Karpas-422 (cell line): Measurements from ENCODE around the gene FEZF1. TPM values are rescaled to one million over a fixed set of nuclear protein-coding genes. Genes with fewer than 3 reads are reported as not detected.

Experiments
- DNase-seq: peaks from one replicate; pipeline ENCODE4 v3.0.0-alpha.2; 2015
- H2AFZ ChIP-seq: fragments of 200-600 bp; sonication (generic); 2 replicates; pipeline ENCODE4 v1.6.1; 2014; ENCODE audit warnings: antibody characterized with exemption, low read length, mixed read lengths
- H3K27ac ChIP-seq: fragments of 200-600 bp; sonication (generic); 2 replicates; pipeline ENCODE4 v1.5.1; 2014; ENCODE audit warnings: mild to moderate bottlenecking, low read length, moderate library complexity
- H3K27me3 ChIP-seq: fragments of 200-600 bp; sonication (generic); 2 replicates; pipeline ENCODE4 v1.6.1; 2014; ENCODE audit warnings: low read length, mixed read lengths
- H3K36me3 ChIP-seq: fragments of 200-600 bp; sonication (generic); 2 replicates; pipeline ENCODE4 v1.6.1; 2014; ENCODE audit warnings: low read length, mixed read lengths; ENCODE audit not compliant: insufficient read depth
- H3K4me1 ChIP-seq: fragments of 200-600 bp; sonication (generic); 2 replicates; pipeline ENCODE4 v1.6.1; 2014; ENCODE audit warnings: mild to moderate bottlenecking, low read length, mixed read lengths
- H3K4me2 ChIP-seq: fragments of 200-600 bp; sonication (generic); 2 replicates; pipeline ENCODE4 v1.6.1; 2014; ENCODE audit warnings: low read length, low read depth, mild to moderate bottlenecking; ENCODE audit not compliant: poor library complexity, severe bottlenecking
- H3K4me3 ChIP-seq: fragments of 200-600 bp; sonication (generic); 2 replicates; pipeline ENCODE4 v1.5.1; 2014; ENCODE audit warnings: mild to moderate bottlenecking, antibody characterized with exemption, low read length, mixed read lengths
- H3K79me2 ChIP-seq: fragments of 200-600 bp; sonication (generic); 2 replicates; pipeline ENCODE4 v1.6.1; 2014; ENCODE audit warnings: mild to moderate bottlenecking, low read length, mixed read lengths
- H3K9ac ChIP-seq: fragments of 200-600 bp; sonication (generic); 2 replicates; pipeline ENCODE4 v1.6.0; 2014; ENCODE audit warnings: low read length
- H3K9me2 ChIP-seq: fragments of 200-600 bp; sonication (generic), shearing (Covaris generic); replicated peaks from 2 replicates; pipeline ENCODE4 v1.6.0; 2014; ENCODE audit warnings: mild to moderate bottlenecking, low read length, moderate library complexity; ENCODE audit not compliant: insufficient read depth
- H3K9me3 ChIP-seq: fragments of 300-700, 200-600 bp; sonication (generic); 2 replicates; pipeline ENCODE4 v1.6.1; 2014; ENCODE audit warnings: low read length, mixed read lengths
- H4K20me1 ChIP-seq: fragments of 200-600 bp; sonication (generic); 2 replicates; pipeline ENCODE4 v1.6.1; 2014; ENCODE audit warnings: mild to moderate bottlenecking, antibody characterized with exemption, low read length, low read depth; ENCODE audit not compliant: insufficient read depth
- total RNA-seq: library from RNA; depleted of rRNA; stranded (reverse); fragments of >200 nt; shearing (Covaris generic); gene quantifications from 2 replicates; pipeline ENCODE4 v1.2.3, GENCODE V29; 2014; ENCODE audit warnings: low replicate concordance; rRNA removed

FEZF1 gene
- total RNA-seq, 1 experiment from 2014 or later, result not detected

- no peaks in the 10 kb centered on the region for H3K27me3 ChIP-seq
- H3K27ac ChIP-seq, result no peak overlapping the region
- no peaks in the 10 kb centered on the region for H3K79me2 ChIP-seq
- no peaks in the 10 kb centered on the region for H3K9me2 ChIP-seq
- H3K36me3 ChIP-seq, result no peaks in the 10 kb centered on the region
- no peak for DNase-seq
- no peak overlapping the region for H3K4me3 ChIP-seq
- no peak overlapping the region for H3K9ac ChIP-seq
- H3K4me2 ChIP-seq, result no peak overlapping the region
- no peaks in the 10 kb centered on the region for H4K20me1 ChIP-seq
- no peaks in the 10 kb centered on the region for H3K9me3 ChIP-seq
- H2AFZ ChIP-seq, result no peak overlapping the region
- H3K4me1 ChIP-seq, result no peaks in the 10 kb centered on the region
These were observed 43.1 kb downstream of the FEZF1 start for GRCh38 chr7:122261442-122261841.

- Histone ChIP-seq H3K79me2 (no peaks in the 10 kb centered on the region), H3K9me3 (no peaks in the 10 kb centered on the region), H4K20me1 (no peaks in the 10 kb centered on the region), H3K4me3 (no peak overlapping the region), H3K4me2 (no peak overlapping the region), H3K27me3 (no peaks in the 10 kb centered on the region), H2AFZ (no peak overlapping the region), H3K36me3 (no peaks in the 10 kb centered on the region), H3K4me1 (no peaks in the 10 kb centered on the region), H3K9ac (no peak overlapping the region), H3K9me2 (no peaks in the 10 kb centered on the region), H3K27ac (no peak overlapping the region)
- DNase-seq, result no peak
These were observed 43.5 kb downstream of the FEZF1 start for GRCh38 chr7:122261016-122261415.

DNA sequence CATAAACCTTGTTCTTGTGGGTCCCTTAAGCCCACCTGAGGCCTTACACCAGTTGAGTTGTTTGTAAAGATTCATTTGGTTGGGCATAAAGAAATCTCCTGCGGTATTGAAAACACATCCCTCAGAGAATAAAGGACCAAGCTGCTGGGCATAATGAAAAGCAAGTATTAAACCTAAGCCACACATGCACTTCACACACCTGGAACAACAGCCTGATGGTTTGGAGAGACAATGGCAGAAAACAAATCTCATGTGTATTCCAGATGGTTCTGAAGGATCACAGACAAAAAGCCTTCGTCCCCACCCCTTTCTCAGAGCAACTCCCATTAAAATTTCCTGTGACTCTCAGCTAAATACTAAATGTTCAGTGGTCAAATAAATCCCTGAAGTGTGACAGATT is 44.2 kb downstream of the FEZF1 start:
- no peak for DNase-seq
- Histone ChIP-seq H3K4me3 (no peak overlapping the region), H3K4me1 (no peaks in the 10 kb centered on the region), H3K79me2 (no peaks in the 10 kb centered on the region), H3K36me3 (no peaks in the 10 kb centered on the region), H3K9me3 (no peaks in the 10 kb centered on the region), H3K27ac (no peak overlapping the region), H4K20me1 (no peaks in the 10 kb centered on the region), H3K9ac (no peak overlapping the region), H2AFZ (no peak overlapping the region), H3K27me3 (no peaks in the 10 kb centered on the region), H3K9me2 (no peaks in the 10 kb centered on the region), H3K4me2 (no peak overlapping the region)

- H3K4me2 ChIP-seq, result no peak overlapping the region
- no peaks in the 10 kb centered on the region for H4K20me1 ChIP-seq
- no peaks in the 10 kb centered on the region for H3K9me3 ChIP-seq
- no peaks in the 10 kb centered on the region for H3K4me1 ChIP-seq
- H3K27me3 ChIP-seq, result no peaks in the 10 kb centered on the region
- H3K27ac ChIP-seq, result no peak overlapping the region
- H3K9me2 ChIP-seq, result no peaks in the 10 kb centered on the region
- H3K79me2 ChIP-seq, result no peaks in the 10 kb centered on the region
- H3K9ac ChIP-seq, result no peak overlapping the region
- no peaks in the 10 kb centered on the region for H3K36me3 ChIP-seq
- no peak overlapping the region for H3K4me3 ChIP-seq
- no peak for DNase-seq
- no peak overlapping the region for H2AFZ ChIP-seq
These were observed 45.6 kb downstream of the FEZF1 start for GRCh38 chr7:122258971-122259370.

- Histone ChIP-seq H3K4me1 (no peaks in the 10 kb centered on the region), H3K27ac (no peak overlapping the region), H3K27me3 (no peaks in the 10 kb centered on the region), H3K9me3 (no peaks in the 10 kb centered on the region), H3K4me2 (no peak overlapping the region), H3K4me3 (no peak overlapping the region), H3K36me3 (no peaks in the 10 kb centered on the region), H3K9ac (no peak overlapping the region), H3K79me2 (no peaks in the 10 kb centered on the region), H2AFZ (no peak overlapping the region), H4K20me1 (no peaks in the 10 kb centered on the region), H3K9me2 (no peaks in the 10 kb centered on the region)
- no peak for DNase-seq
These were observed 47.5 kb downstream of the FEZF1 start for GRCh38 chr7:122257056-122257455.

GRCh38 chr7:122256046-122256445 is 48.5 kb downstream of the FEZF1 start:
- H3K9me3 ChIP-seq, result no peaks in the 10 kb centered on the region
- H3K4me2 ChIP-seq, result no peak overlapping the region
- H3K27ac ChIP-seq, result no peak overlapping the region
- H3K4me1 ChIP-seq, result no peaks in the 10 kb centered on the region
- H3K27me3 ChIP-seq, result no peaks in the 10 kb centered on the region
- no peaks in the 10 kb centered on the region for H3K79me2 ChIP-seq
- DNase-seq, result no peak
- no peaks in the 10 kb centered on the region for H3K36me3 ChIP-seq
- H4K20me1 ChIP-seq, result no peaks in the 10 kb centered on the region
- H3K4me3 ChIP-seq, result no peak overlapping the region
- no peak overlapping the region for H2AFZ ChIP-seq
- no peaks in the 10 kb centered on the region for H3K9me2 ChIP-seq
- H3K9ac ChIP-seq, result no peak overlapping the region

- no peak overlapping the region for H3K4me2 ChIP-seq
- H2AFZ ChIP-seq, result no peak overlapping the region
- no peak overlapping the region for H3K4me3 ChIP-seq
- no peaks in the 10 kb centered on the region for H3K4me1 ChIP-seq
- no peaks in the 10 kb centered on the region for H3K79me2 ChIP-seq
- H3K9ac ChIP-seq, result no peak overlapping the region
- no peaks in the 10 kb centered on the region for H3K36me3 ChIP-seq
- no peak for DNase-seq
- no peaks in the 10 kb centered on the region for H3K9me3 ChIP-seq
- H3K27ac ChIP-seq, result no peak overlapping the region
- no peaks in the 10 kb centered on the region for H3K9me2 ChIP-seq
- no peaks in the 10 kb centered on the region for H3K27me3 ChIP-seq
- no peaks in the 10 kb centered on the region for H4K20me1 ChIP-seq
These were observed 49.1 kb downstream of the FEZF1 start for GRCh38 chr7:122255454-122255853.

Other genes with a start within 250 kb of the FEZF1 start
- not detected in 2 replicates for gene AASS, start 160.5 kb downstream of the FEZF1 start, total RNA-seq